Keratinocyte (primary cell): ENCODE results near the gene GNB1L. TPM values are rescaled to one million over a fixed set of nuclear protein-coding genes. Genes with fewer than 3 reads are reported as not detected.

Experiments used
- DNase-seq: peaks from one replicate; pipeline ENCODE4 v3.0.0-alpha.2; 2011; ENCODE audit warnings: low read depth, missing footprints, low spot score
- FAIRE-seq: peaks from 2 replicates; lab custom pipeline; 2011; peaks lifted over from hg19 to GRCh38; lab: Jason Lieb, UNC
- H2AFZ ChIP-seq: 2 replicates; pipeline ENCODE4 v1.6.0; 2012; ENCODE audit warnings: low read length, control low read depth, inconsistent platforms; ENCODE audit not compliant: control insufficient read depth
- H3K27ac ChIP-seq: 2 replicates; pipeline ENCODE4 v1.5.1; 2011; ENCODE audit warnings: low read length; ENCODE audit not compliant: control insufficient read depth, insufficient read depth
- H3K27me3 ChIP-seq: 3 replicates; pipeline ENCODE4 v1.6.0; 2011; ENCODE audit warnings: low read length; ENCODE audit not compliant: control insufficient read depth, insufficient read depth; ENCODE audit errors: extremely low read depth
- H3K36me3 ChIP-seq, 2 experiments: 2 replicates in 1 of 2; 3 replicates in 1 of 2; pipeline ENCODE4 v1.5.1; 2011; ENCODE audit warnings: low read length in 2 of 2, mild to moderate bottlenecking in 1 of 2; ENCODE audit not compliant: control insufficient read depth in 2 of 2, insufficient read depth in 2 of 2; ENCODE audit errors: extremely low read depth in 1 of 2
- H3K4me1 ChIP-seq: 3 replicates; pipeline ENCODE4 v1.5.1; 2011; ENCODE audit warnings: low read length; ENCODE audit not compliant: control insufficient read depth, insufficient read depth; ENCODE audit errors: extremely low read depth
- H3K4me2 ChIP-seq: 3 replicates; pipeline ENCODE4 v1.6.0; 2011; ENCODE audit warnings: low read depth, low read length; ENCODE audit not compliant: control insufficient read depth, insufficient read depth; ENCODE audit errors: extremely low read depth
- H3K4me3 ChIP-seq, 3 experiments: fragments of 200-600 bp in 1 of 3; sonication (generic) in 1 of 3; 2 replicates in 2 of 3; 3 replicates in 1 of 3; pipeline ENCODE4 v1.5.1; 2011 to 2016; ENCODE audit warnings: low read length in 3 of 3, mild to moderate bottlenecking in 3 of 3, control low read depth in 2 of 3, inconsistent platforms in 1 of 3, low read depth in 1 of 3, mixed read lengths in 1 of 3, mixed run types in 1 of 3, moderate library complexity in 1 of 3; ENCODE audit not compliant: control insufficient read depth in 2 of 3, insufficient read depth in 2 of 3; ENCODE audit errors: extremely low read depth in 1 of 3
- H3K79me2 ChIP-seq: 2 replicates; pipeline ENCODE4 v1.6.0; 2012; ENCODE audit warnings: low read length; ENCODE audit not compliant: control insufficient read depth, insufficient read depth
- H3K9ac ChIP-seq: 3 replicates; pipeline ENCODE4 v1.6.0; 2011; ENCODE audit warnings: low read length; ENCODE audit not compliant: control insufficient read depth, insufficient read depth; ENCODE audit errors: extremely low read depth
- H3K9me1 ChIP-seq: 3 replicates; pipeline ENCODE4 v1.6.0; 2011; ENCODE audit warnings: low read length; ENCODE audit not compliant: control insufficient read depth, insufficient read depth; ENCODE audit errors: extremely low read depth
- H3K9me3 ChIP-seq: 2 replicates; pipeline ENCODE4 v1.5.1; 2012; ENCODE audit warnings: low read depth, low read length; ENCODE audit not compliant: control insufficient read depth
- H4K20me1 ChIP-seq: 3 replicates; pipeline ENCODE4 v1.6.0; 2011; ENCODE audit warnings: low read length; ENCODE audit not compliant: control insufficient read depth, insufficient read depth; ENCODE audit errors: extremely low read depth
- EZH2 ChIP-seq: IDR thresholded peaks from one replicate; pipeline ENCODE4 v1.6.1; 2012; ENCODE audit warnings: inconsistent platforms, mild to moderate bottlenecking, low read length, moderate library complexity
- dilution Hi-C: fragments of 300-500 bp; cut with MboI; formaldehyde crosslinking; loops from one replicate; pipeline ENCODE4 v1.7.0; 2020; ENCODE audit warnings: low sequenced_read_pairs; ENCODE audit not compliant: extremely low pct_ligation_motif_present
- polyA plus RNA-seq, 5 experiments: library from polyadenylated mRNA; depleted of rRNA in 3 of 5; stranded (reverse) in 3 of 5; stranded (forward) in 1 of 5; unstranded in 1 of 5; fragments of >200 nt; gene quantifications; 1 replicate in 1 of 5; 2 replicates in 3 of 5; 3 replicates in 1 of 5; pipeline versions ENCODE4 v1.2.1 to v1.2.3, GENCODE V29; 2011 to 2012; ENCODE audit warnings: missing spikeins in 2 of 5, low read depth in 1 of 5, low replicate concordance in 1 of 5
- TF ChIP-seq, protein P1 (sequence below), 3 experiments: IDR thresholded peaks in 1 of 3; conservative IDR thresholded peaks in 1 of 3; optimal IDR thresholded peaks in 1 of 3; 2 replicates in 2 of 3; 3 replicates in 1 of 3; pipeline versions ENCODE3 to v1.5.1; 2011; ENCODE audit warnings: low read length in 3 of 3, mild to moderate bottlenecking in 3 of 3, moderate library complexity in 2 of 3, control low read depth in 1 of 3, inconsistent platforms in 1 of 3; ENCODE audit not compliant: insufficient read depth in 2 of 3; ENCODE audit errors: extremely low read depth in 1 of 3

Gene GNB1L
- polyA plus RNA-seq, 1 donor (not counting 4 experiments of a cell fraction or from before 2014, with no cell fraction given) = 2.0 TPM

DNA sequence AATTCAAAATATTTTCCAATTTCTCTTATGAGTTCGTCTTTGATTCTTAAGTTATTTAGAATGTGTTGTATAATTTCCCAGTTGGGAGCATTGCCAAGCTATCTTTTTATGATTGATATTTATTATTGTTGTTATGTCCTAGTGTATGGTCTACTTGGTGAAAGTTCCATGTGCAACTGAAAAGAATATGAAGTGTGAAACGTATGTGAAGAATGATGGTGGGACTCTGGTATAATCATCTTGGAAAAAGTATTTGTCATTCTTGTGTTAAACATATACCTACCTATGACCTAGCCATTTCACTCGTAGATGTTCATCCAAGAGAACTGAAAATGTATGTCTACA, 12.0 kb upstream of the GNB1L start:
- Histone ChIP-seq H3K27ac (no peak overlapping the region), H3K4me1 (peaks cover 17% of the 10 kb centered on the region), H3K36me3 (no peaks in the 10 kb centered on the region), H3K27me3 (no peaks in the 10 kb centered on the region), H4K20me1 (no peaks in the 10 kb centered on the region), H3K9me1 (no peaks in the 10 kb centered on the region), H3K4me3 (no peak overlapping the region), H3K4me2 (no peak overlapping the region), H3K79me2 (no peaks in the 10 kb centered on the region), H3K9ac (no peak overlapping the region), H3K9me3 (no peaks in the 10 kb centered on the region), H2AFZ (no peak overlapping the region)
- dilution Hi-C loops = no loop called here
- FAIRE-seq (no peak), DNase-seq (no peak)
- TF ChIP-seq, protein P1, sequence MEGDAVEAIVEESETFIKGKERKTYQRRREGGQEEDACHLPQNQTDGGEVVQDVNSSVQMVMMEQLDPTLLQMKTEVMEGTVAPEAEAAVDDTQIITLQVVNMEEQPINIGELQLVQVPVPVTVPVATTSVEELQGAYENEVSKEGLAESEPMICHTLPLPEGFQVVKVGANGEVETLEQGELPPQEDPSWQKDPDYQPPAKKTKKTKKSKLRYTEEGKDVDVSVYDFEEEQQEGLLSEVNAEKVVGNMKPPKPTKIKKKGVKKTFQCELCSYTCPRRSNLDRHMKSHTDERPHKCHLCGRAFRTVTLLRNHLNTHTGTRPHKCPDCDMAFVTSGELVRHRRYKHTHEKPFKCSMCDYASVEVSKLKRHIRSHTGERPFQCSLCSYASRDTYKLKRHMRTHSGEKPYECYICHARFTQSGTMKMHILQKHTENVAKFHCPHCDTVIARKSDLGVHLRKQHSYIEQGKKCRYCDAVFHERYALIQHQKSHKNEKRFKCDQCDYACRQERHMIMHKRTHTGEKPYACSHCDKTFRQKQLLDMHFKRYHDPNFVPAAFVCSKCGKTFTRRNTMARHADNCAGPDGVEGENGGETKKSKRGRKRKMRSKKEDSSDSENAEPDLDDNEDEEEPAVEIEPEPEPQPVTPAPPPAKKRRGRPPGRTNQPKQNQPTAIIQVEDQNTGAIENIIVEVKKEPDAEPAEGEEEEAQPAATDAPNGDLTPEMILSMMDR (optimal IDR thresholded peaks at IDR 0.05 in 1 of 3, IDR thresholded peaks at IDR 0.05 in 1 of 3, conservative IDR thresholded peaks at IDR 0.05 in 1 of 3; ENCODE audit: extremely low read depth in 1 of 3, insufficient read depth in 2 of 3, low read length in 3 of 3) = no peak
- TF ChIP-seq EZH2 = no peak

DNA sequence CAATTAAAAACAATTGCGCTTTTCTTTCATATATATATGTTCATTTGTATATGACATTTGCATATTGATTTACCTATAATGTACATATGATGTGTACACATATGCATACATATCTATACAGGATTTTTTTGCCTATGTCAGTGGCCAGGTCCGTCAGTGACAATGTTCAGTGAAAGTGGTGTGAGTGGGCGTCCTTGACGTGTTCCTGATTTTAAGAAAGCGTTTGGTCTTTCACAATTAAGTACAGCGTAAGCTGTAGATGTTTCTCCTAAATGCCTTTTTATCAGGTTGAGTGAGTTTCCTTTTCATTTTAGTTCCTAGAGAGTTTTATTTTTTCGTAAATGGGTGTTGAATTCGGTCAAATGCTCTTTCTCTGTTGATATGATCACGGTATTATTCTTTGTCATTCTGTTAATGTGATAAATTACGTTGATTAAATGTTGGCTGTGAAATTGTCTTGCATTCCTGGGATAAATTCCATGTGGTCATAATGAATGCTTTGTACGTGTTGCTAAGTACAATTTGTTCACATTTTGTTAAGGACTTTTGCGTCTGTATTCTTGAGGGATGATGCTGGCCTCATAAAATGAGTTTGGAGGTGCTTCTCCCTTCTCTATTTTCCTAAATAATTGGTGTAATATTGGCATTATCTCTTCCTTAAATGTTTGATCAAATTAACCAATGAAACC, 10.6 kb upstream of the GNB1L start:
- no peak overlapping the region for H3K4me3 ChIP-seq
- H3K9me1 ChIP-seq = no peaks in the 10 kb centered on the region
- no peaks in the 10 kb centered on the region for H3K36me3 ChIP-seq
- no peak overlapping the region for H3K27ac ChIP-seq
- DNase-seq (no peak), FAIRE-seq (no peak)
- H3K79me2 ChIP-seq = no peaks in the 10 kb centered on the region
- H3K9me3 ChIP-seq = no peaks in the 10 kb centered on the region
- no peak overlapping the region for H3K9ac ChIP-seq
- H3K4me1 ChIP-seq = peaks cover 17% of the 10 kb centered on the region
- H3K27me3 ChIP-seq = no peaks in the 10 kb centered on the region
- dilution Hi-C loops = no loop called here
- H2AFZ ChIP-seq = no peak overlapping the region
- no peaks in the 10 kb centered on the region for H4K20me1 ChIP-seq
- TF ChIP-seq, protein P1 (optimal IDR thresholded peaks at IDR 0.05 in 1 of 3, IDR thresholded peaks at IDR 0.05 in 1 of 3, conservative IDR thresholded peaks at IDR 0.05 in 1 of 3; ENCODE audit: extremely low read depth in 1 of 3, insufficient read depth in 2 of 3, low read length in 3 of 3) = no peak
- no peak for TF ChIP-seq EZH2
- H3K4me2 ChIP-seq = no peak overlapping the region
